ENCODE data around the gene DLGAP4.

The DLGAP4 gene

GRCh38 chr20:36353740-36354139, 47.6 kb downstream of the DLGAP4 start:
- Histone ChIP-seq H3K27me3 (ENCODE audit: control insufficient read depth, low read length) (no peaks in the 10 kb centered on the region), H3K79me2 (ENCODE audit: control insufficient read depth, low read length) (no peaks in the 10 kb centered on the region), H3K4me1 (ENCODE audit: control insufficient read depth, low read length) (no peaks in the 10 kb centered on the region), H3K9me2 (replicated peaks; ENCODE audit: control insufficient read depth, low read length) (no peaks in the 10 kb centered on the region), H3F3A (ENCODE audit: control insufficient read depth, insufficient read depth) (no peaks in the 10 kb centered on the region), H3K36me3 (ENCODE audit: control insufficient read depth, low read length) (no peaks in the 10 kb centered on the region), H3K9me3 (ENCODE audit: control insufficient read depth, insufficient read depth, low read length) (no peaks in the 10 kb centered on the region), H3K4me3 (ENCODE audit: low read length) (no peak overlapping the region), H4K20me1 (ENCODE audit: control insufficient read depth, insufficient read depth, low read depth, low read length) (no peaks in the 10 kb centered on the region), H3K27ac (ENCODE audit: low read depth, low read length) (no peak overlapping the region), H3K4me2 (ENCODE audit: low read length) (no peak overlapping the region)
- TF ChIP-seq CTCF (IDR thresholded peaks at IDR 0.05; ENCODE audit: low read depth, low read length, poor library complexity, severe bottlenecking), result no peak
- no peak for TF ChIP-seq EZH2phosphoT487 (IDR thresholded peaks at IDR 0.05; ENCODE audit: borderline replicate concordance, low read length)

- Histone ChIP-seq H3K4me3 (ENCODE audit: low read length) (no peak overlapping the region), H3K27ac (ENCODE audit: low read depth, low read length) (no peak overlapping the region), H3K36me3 (ENCODE audit: control insufficient read depth, low read length) (no peaks in the 10 kb centered on the region), H3K9me3 (ENCODE audit: control insufficient read depth, insufficient read depth, low read length) (no peaks in the 10 kb centered on the region), H3K4me2 (ENCODE audit: low read length) (no peak overlapping the region), H3K9me2 (replicated peaks; ENCODE audit: control insufficient read depth, low read length) (no peaks in the 10 kb centered on the region), H3K4me1 (ENCODE audit: control insufficient read depth, low read length) (no peaks in the 10 kb centered on the region), H3F3A (ENCODE audit: control insufficient read depth, insufficient read depth) (no peaks in the 10 kb centered on the region), H3K79me2 (ENCODE audit: control insufficient read depth, low read length) (no peaks in the 10 kb centered on the region), H4K20me1 (ENCODE audit: control insufficient read depth, insufficient read depth, low read depth, low read length) (no peaks in the 10 kb centered on the region), H3K27me3 (ENCODE audit: control insufficient read depth, low read length) (no peaks in the 10 kb centered on the region)
- TF ChIP-seq EZH2phosphoT487 (IDR thresholded peaks at IDR 0.05; ENCODE audit: borderline replicate concordance, low read length) (no peak), CTCF (IDR thresholded peaks at IDR 0.05; ENCODE audit: low read depth, low read length, poor library complexity, severe bottlenecking) (no peak)
These were observed 49.5 kb downstream of the DLGAP4 start for GRCh38 chr20:36355469-36356171.

GRCh38 chr20:36359668-36360406, 53.7 kb downstream of the DLGAP4 start:
- H3K27me3 ChIP-seq (ENCODE audit: control insufficient read depth, low read length), result no peaks in the 10 kb centered on the region
- H3K79me2 ChIP-seq (ENCODE audit: control insufficient read depth, low read length), result no peaks in the 10 kb centered on the region
- no peak overlapping the region for H3K4me3 ChIP-seq (ENCODE audit: low read length)
- H3K4me1 ChIP-seq (ENCODE audit: control insufficient read depth, low read length), result no peaks in the 10 kb centered on the region
- H3K9me2 ChIP-seq (replicated peaks; ENCODE audit: control insufficient read depth, low read length), result no peaks in the 10 kb centered on the region
- no peaks in the 10 kb centered on the region for H4K20me1 ChIP-seq (ENCODE audit: control insufficient read depth, insufficient read depth, low read depth, low read length)
- TF ChIP-seq EZH2phosphoT487 (IDR thresholded peaks at IDR 0.05; ENCODE audit: borderline replicate concordance, low read length), result no peak
- TF ChIP-seq CTCF (IDR thresholded peaks at IDR 0.05; ENCODE audit: low read depth, low read length, poor library complexity, severe bottlenecking), result no peak
- no peaks in the 10 kb centered on the region for H3F3A ChIP-seq (ENCODE audit: control insufficient read depth, insufficient read depth)
- no peak overlapping the region for H3K27ac ChIP-seq (ENCODE audit: low read depth, low read length)
- H3K36me3 ChIP-seq (ENCODE audit: control insufficient read depth, low read length), result no peaks in the 10 kb centered on the region
- no peak overlapping the region for H3K4me2 ChIP-seq (ENCODE audit: low read length)
- H3K9me3 ChIP-seq (ENCODE audit: control insufficient read depth, insufficient read depth, low read length), result no peaks in the 10 kb centered on the region

All from DOHH2 (cell line).